HCT116 (cell line): ENCODE results near the gene FCHSD2.

Experiments used
- SRF ChIP-seq: IDR thresholded peaks from 2 replicates; pipeline ENCODE4 v1.6.1; 2012; ENCODE audit warnings: low read depth
- ZNF274 ChIP-seq: fragments of 200-500 bp; sonication (Bioruptor generic); IDR thresholded peaks from 2 replicates; pipeline ENCODE4 v1.6.1; 2014; ENCODE audit warnings: mild to moderate bottlenecking, low read depth, low read length, inconsistent platforms
- TF ChIP-seq, protein P1 (sequence below), 3 experiments: fragments of 200-600 bp in 1 of 3; sonication (generic) in 1 of 3; IDR thresholded peaks in 2 of 3; conservative IDR thresholded peaks in 1 of 3; 2 replicates each; pipeline ENCODE4 v1.5.1; 2012 to 2017; ENCODE audit warnings: low read depth in 2 of 3, low read length in 2 of 3, antibody characterized with exemption in 1 of 3, borderline replicate concordance in 1 of 3, control low read depth in 1 of 3, mild to moderate bottlenecking in 1 of 3, mixed read lengths in 1 of 3, mixed run types in 1 of 3, moderate library complexity in 1 of 3; ENCODE audit not compliant: insufficient read depth in 1 of 3

DNA sequence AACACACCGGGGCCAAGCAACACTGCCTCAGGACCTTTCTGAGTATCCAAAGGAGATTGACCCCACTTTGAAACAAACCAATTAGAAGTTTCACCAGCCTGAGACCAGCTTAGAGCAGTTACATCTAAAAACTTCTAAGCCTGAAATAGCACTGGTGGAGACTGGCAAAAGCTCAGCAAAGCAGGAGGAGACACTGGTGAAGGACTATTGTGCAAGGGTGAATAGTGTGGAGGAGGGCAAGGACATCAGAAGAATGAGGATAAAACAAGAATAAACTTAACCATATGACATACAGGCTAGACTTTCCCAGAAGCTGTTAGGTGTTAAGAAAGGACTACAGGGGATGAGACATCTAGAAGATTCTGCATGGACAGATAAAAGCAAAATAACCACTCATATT lies 152.4 kb downstream of the FCHSD2 start:
- no peak for TF ChIP-seq ZNF274
- no peak for TF ChIP-seq SRF
- TF ChIP-seq, protein P1, sequence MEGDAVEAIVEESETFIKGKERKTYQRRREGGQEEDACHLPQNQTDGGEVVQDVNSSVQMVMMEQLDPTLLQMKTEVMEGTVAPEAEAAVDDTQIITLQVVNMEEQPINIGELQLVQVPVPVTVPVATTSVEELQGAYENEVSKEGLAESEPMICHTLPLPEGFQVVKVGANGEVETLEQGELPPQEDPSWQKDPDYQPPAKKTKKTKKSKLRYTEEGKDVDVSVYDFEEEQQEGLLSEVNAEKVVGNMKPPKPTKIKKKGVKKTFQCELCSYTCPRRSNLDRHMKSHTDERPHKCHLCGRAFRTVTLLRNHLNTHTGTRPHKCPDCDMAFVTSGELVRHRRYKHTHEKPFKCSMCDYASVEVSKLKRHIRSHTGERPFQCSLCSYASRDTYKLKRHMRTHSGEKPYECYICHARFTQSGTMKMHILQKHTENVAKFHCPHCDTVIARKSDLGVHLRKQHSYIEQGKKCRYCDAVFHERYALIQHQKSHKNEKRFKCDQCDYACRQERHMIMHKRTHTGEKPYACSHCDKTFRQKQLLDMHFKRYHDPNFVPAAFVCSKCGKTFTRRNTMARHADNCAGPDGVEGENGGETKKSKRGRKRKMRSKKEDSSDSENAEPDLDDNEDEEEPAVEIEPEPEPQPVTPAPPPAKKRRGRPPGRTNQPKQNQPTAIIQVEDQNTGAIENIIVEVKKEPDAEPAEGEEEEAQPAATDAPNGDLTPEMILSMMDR (IDR thresholded peaks at IDR 0.05 in 2 of 3, conservative IDR thresholded peaks at IDR 0.05 in 1 of 3; ENCODE audit: borderline replicate concordance in 1 of 3, insufficient read depth in 1 of 3, low read depth in 2 of 3, low read length in 2 of 3), result no peak
